C4-2B (cell line): ENCODE data around the gene LMF1.

Source experiments
- ZFX ChIP-seq: fragments of 450-650 bp; IDR thresholded peaks from 2 replicates; pipeline ENCODE4 v1.6.1; 2017
- TF ChIP-seq, protein P1 (sequence below): fragments of 450-650 bp; conservative IDR thresholded peaks from 2 replicates; pipeline ENCODE4 v1.5.1; 2017; ENCODE audit warnings: mild to moderate bottlenecking

- TF ChIP-seq, protein P1, sequence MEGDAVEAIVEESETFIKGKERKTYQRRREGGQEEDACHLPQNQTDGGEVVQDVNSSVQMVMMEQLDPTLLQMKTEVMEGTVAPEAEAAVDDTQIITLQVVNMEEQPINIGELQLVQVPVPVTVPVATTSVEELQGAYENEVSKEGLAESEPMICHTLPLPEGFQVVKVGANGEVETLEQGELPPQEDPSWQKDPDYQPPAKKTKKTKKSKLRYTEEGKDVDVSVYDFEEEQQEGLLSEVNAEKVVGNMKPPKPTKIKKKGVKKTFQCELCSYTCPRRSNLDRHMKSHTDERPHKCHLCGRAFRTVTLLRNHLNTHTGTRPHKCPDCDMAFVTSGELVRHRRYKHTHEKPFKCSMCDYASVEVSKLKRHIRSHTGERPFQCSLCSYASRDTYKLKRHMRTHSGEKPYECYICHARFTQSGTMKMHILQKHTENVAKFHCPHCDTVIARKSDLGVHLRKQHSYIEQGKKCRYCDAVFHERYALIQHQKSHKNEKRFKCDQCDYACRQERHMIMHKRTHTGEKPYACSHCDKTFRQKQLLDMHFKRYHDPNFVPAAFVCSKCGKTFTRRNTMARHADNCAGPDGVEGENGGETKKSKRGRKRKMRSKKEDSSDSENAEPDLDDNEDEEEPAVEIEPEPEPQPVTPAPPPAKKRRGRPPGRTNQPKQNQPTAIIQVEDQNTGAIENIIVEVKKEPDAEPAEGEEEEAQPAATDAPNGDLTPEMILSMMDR, result no peak
- no peak for TF ChIP-seq ZFX
Observed at GRCh38 chr16:918741-919657, 51.8 kb downstream of the LMF1 start.
